ENCODE data around the gene ADD1. TPM values are rescaled to one million over a fixed set of nuclear protein-coding genes. Genes with fewer than 3 reads are reported as not detected.

ADD1 gene
- total and polyA plus RNA-seq, 12 donors = 163 to 448 (median 214) TPM

GRCh38 chr4:2804449-2804972 lies 39.1 kb upstream of the ADD1 start:
- WGBS, 2 donors = 88 to 90% methylated on average over 10 of the region's 10 CpGs
- H3K4me1 ChIP-seq = peaks cover 63 to 95% (median 88%) of the 10 kb centered on the region in 9 donors
- TF ChIP-seq CTCF (IDR thresholded peaks at IDR 0.05) = no peak
- H3K27me3 ChIP-seq = no peaks in the 10 kb centered on the region
- H3K27ac ChIP-seq = peak overlapping the region in 9 of 10 donors; percentile 36 to 91 (median 79)
- H3K36me3 ChIP-seq = peaks cover 0 to 30% (median 0%) of the 10 kb centered on the region in 9 donors
- ATAC-seq = no peak
- DNase-seq = no peak
- no peak overlapping the region for H3K4me3 ChIP-seq
- no peaks in the 10 kb centered on the region for H3K9me3 ChIP-seq
- intact Hi-C loops (cut with DNase I) = loop anchor here in 2 of 10 donors (5.0 kb wide), 2 partner anchors 42 to 68 kb away; no protein-coding TSS in a partner anchor

- Histone ChIP-seq H3K4me1 (peaks cover 64 to 95% (median 88%) of the 10 kb centered on the region in 9 donors), H3K36me3 (peaks cover 0 to 30% (median 0%) of the 10 kb centered on the region in 9 donors), H3K9me3 (no peaks in the 10 kb centered on the region), H3K27me3 (no peaks in the 10 kb centered on the region), H3K27ac (peak overlapping the region; percentile 22 to 91 (median 80)), H3K4me3 (no peak overlapping the region)
- 83 to 87% methylated on average over 13 of the region's 13 CpGs for WGBS, 2 donors
- DNase-seq = peak in 1 of 2 donors; percentile 19
- no peak for TF ChIP-seq CTCF (IDR thresholded peaks at IDR 0.05)
- no peak for ATAC-seq
- intact Hi-C loops (cut with DNase I) = loop anchor here in 2 of 10 donors (5.0 kb wide), 3 partner anchors 37 to 67 kb away; partner anchors contain the start of gene ADD1 (in 1 of the 2)
These were observed 38.6 kb upstream of the ADD1 start for GRCh38 chr4:2804973-2805501.

- no peaks in the 10 kb centered on the region for H3K9me3 ChIP-seq
- DNase-seq = peak; percentile 71 to 80
- peak overlapping the region; percentile 69 to 91 (median 80) for H3K27ac ChIP-seq
- peaks cover 0 to 30% (median 0%) of the 10 kb centered on the region in 9 donors for H3K36me3 ChIP-seq
- intact Hi-C loops (cut with DNase I) = loop anchor here in 1 of 10 donors (5.0 kb wide), 1 partner anchor 36 kb away; the partner anchor contains the start of gene ADD1
- peak; percentile 21 to 65 (median 51) for ATAC-seq
- peak overlapping the region in 2 of 10 donors; percentile 8 to 15 for H3K4me3 ChIP-seq
- peaks cover 61 to 95% (median 88%) of the 10 kb centered on the region in 9 donors for H3K4me1 ChIP-seq
- WGBS, 2 donors = 30% methylated on average over 20 of the region's 20 CpGs
- no peak for TF ChIP-seq CTCF (IDR thresholded peaks at IDR 0.05)
- H3K27me3 ChIP-seq = no peaks in the 10 kb centered on the region
These were observed 37.8 kb upstream of the ADD1 start for GRCh38 chr4:2805712-2806389.

Data from heart right ventricle (tissue), 16 donors.